CD4-positive, alpha-beta T cell (primary cell): ENCODE data around the gene MBD3L1. TPM values are rescaled to one million over a fixed set of nuclear protein-coding genes. Genes with fewer than 3 reads are reported as not detected.

Experiments
- ATAC-seq: fragments of 200-7000 bp; cut with Tn5 transposase; one replicate; pipeline ENCODE4 v1.10.0; 2022; ENCODE audit warnings: mild to moderate bottlenecking; ENCODE audit not compliant: poor library complexity
- CTCF ChIA-PET: fragments of 350-600 bp; sonication (Branson Sonifier 250); formaldehyde crosslinking; loops from one replicate; lab custom pipeline; 2021; ENCODE audit warnings: antibody characterized with exemption, inconsistent platforms; lab: Charles Lee
- POLR2A ChIA-PET: fragments of 350-600 bp; sonication (Branson Sonifier 250); formaldehyde crosslinking; loops from one replicate; lab custom pipeline; 2021; ENCODE audit warnings: antibody characterized with exemption, inconsistent platforms; lab: Charles Lee
- DNase-seq, 14 experiments: peaks; one replicate each; pipeline ENCODE4 v3.0.0-alpha.2; 2013 to 2020; ENCODE audit warnings: mixed read lengths in 2 of 14
- H3K27ac ChIP-seq, 2 donors: one replicate each; pipeline versions ENCODE4 v1.5.1 to v1.7.0; 2013; ENCODE audit warnings: low read length in 2 of 2, low read depth in 1 of 2, mild to moderate bottlenecking in 1 of 2
- H3K27me3 ChIP-seq, 2 experiments: 1 replicate in 1 of 2; 2 replicates in 1 of 2; pipeline versions ENCODE4 v1.6.1 to v1.7.0; 2013; ENCODE audit warnings: low read length in 2 of 2, control low read depth in 1 of 2, mild to moderate bottlenecking in 1 of 2, moderate library complexity in 1 of 2; ENCODE audit not compliant: insufficient read depth in 2 of 2, control insufficient read depth in 1 of 2
- H3K36me3 ChIP-seq: one replicate; pipeline ENCODE4 v1.6.1; 2013; ENCODE audit warnings: low read length, control low read depth; ENCODE audit not compliant: insufficient read depth
- H3K4me1 ChIP-seq: one replicate; pipeline ENCODE4 v1.6.1; 2013; ENCODE audit warnings: low read length, control low read depth; ENCODE audit not compliant: insufficient read depth
- H3K4me3 ChIP-seq: one replicate; pipeline ENCODE4 v1.5.1; 2013; ENCODE audit warnings: mild to moderate bottlenecking, low read length, moderate library complexity
- H3K9me3 ChIP-seq, 2 experiments: 1 replicate in 1 of 2; 2 replicates in 1 of 2; pipeline versions ENCODE4 v1.6.1 to v1.7.0; 2013; ENCODE audit warnings: low read length in 2 of 2, mild to moderate bottlenecking in 2 of 2, control low read depth in 1 of 2, moderate library complexity in 1 of 2; ENCODE audit not compliant: control insufficient read depth in 1 of 2, insufficient read depth in 1 of 2
- H3K27ac Mint-ChIP-seq: one replicate; pipeline ENCODE4 v1.8.0; 2020; ENCODE audit warnings: mixed read lengths
- H3K27me3 Mint-ChIP-seq: one replicate; pipeline ENCODE4 v1.8.0; 2021; ENCODE audit warnings: mixed read lengths
- H3K36me3 Mint-ChIP-seq: one replicate; pipeline ENCODE4 v1.8.0; 2021; ENCODE audit warnings: low read depth, mixed read lengths
- H3K4me1 Mint-ChIP-seq: one replicate; pipeline ENCODE4 v1.8.0; 2021; ENCODE audit warnings: low read depth, mixed read lengths
- H3K4me3 Mint-ChIP-seq: one replicate; pipeline ENCODE4 v1.8.0; 2020; ENCODE audit warnings: mild to moderate bottlenecking, mixed read lengths
- H3K9me3 Mint-ChIP-seq: one replicate; pipeline ENCODE4 v1.8.0; 2020; ENCODE audit warnings: mixed read lengths
- intact Hi-C, 2 experiments: fragments of 100-400 bp; cut with DNase I in 1 of 2; cut with micrococcal nuclease in 1 of 2; formaldehyde crosslinking; loops; one replicate each; pipeline versions ENCODE4 v1.15.1 to v1.9.0; 2023 to 2025; cut with DNase I, micrococcal nuclease
- polyA plus RNA-seq, 2 donors: library from polyadenylated mRNA; unstranded; fragments of 120-200 nt; gene quantifications; one replicate each; pipeline ENCODE4 v1.2.1, GENCODE V29; 2013
- total RNA-seq, 174 experiments: library from RNA in 2 of 174; stranded (reverse) in 2 of 174; gene quantifications; one replicate each; pipeline ENCODE4 v1.2.3 and lab custom pipeline; 2021 to 2026
- TF ChIP-seq, protein P1 (sequence below): fragments of 200-600 bp; IDR thresholded peaks from one replicate; pipeline ENCODE4 v1.8.0; 2022; ENCODE audit warnings: antibody characterized with exemption, mild to moderate bottlenecking

MBD3L1 gene
- total RNA-seq (not detected), total RNA-seq (lab: John Stamatoyannopoulos, UW) (0 to 0.23 (median 0) reads per million in 172 experiments)
- not detected for polyA plus RNA-seq (2013, experiment 1 of 2)
- not detected for polyA plus RNA-seq (2013, experiment 2 of 2)

DNA sequence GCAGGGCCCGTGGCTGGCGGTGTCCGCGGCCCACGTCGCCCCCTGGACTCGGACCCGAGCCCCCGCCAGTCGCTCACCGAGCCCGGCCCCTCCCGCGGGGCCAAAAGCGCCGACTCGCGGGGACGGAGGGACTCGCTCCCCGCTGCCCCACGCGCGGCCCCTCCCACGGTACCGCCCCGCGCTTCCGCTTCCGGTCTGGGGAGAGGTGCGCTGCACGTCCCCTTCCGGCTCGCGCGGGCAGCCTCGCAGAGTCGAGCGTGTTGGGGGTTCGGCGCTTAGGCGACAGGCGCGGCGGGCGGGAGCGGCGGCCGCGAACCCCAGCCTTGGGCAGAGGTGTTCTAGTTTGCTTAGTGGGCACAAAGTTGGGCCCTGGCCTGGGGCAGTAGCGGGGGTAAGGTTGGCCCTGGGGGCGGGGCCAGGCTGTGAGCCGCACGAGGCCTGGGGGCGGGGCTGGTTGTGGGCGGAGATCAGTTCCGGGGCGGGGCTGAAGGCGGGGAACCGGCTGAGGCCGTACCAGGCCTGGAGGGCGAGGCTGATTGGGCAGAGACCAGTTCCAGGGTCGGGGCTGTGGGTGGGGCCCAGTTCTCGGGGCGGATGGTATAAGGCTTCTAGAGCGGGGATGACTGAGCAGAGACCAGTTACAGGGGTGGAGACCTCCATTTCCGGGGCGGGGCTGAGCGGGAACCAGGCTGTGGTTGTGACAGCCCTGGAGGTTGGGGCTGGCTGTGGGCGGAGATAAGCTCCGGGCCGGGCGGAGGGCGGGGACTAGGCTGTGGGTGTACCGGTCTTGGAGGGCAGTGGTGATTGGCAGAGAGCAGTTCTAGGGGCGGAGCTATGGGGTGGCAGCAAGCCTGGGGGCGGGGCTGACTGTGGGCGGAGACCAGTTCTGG lies at the start of gene MBD3L1, which contains the start of gene ZNF558:
Gene MBD3L1 (plus strand): TSS at position 246 of the 890 bp plus-strand sequence. CDS start 10,302 bp downstream, outside the sequence.
Gene ZNF558 (minus strand): TSS at position 173 of the 890 bp plus-strand sequence. CDS start 9,645 bp downstream, outside the sequence.
- H3K36me3 Mint-ChIP-seq, result peaks cover 35% of the 10 kb centered on the region
- peak; percentile 95 to 100 (median 99) for DNase-seq
- H3K4me3 Mint-ChIP-seq, result peak within 1 kb of the TSS; percentile 97
- no peaks in the 10 kb centered on the region for H3K27me3 ChIP-seq
- H3K9me3 ChIP-seq, result peaks cover 0 to 4% of the 10 kb centered on the region in 2 experiments
- H3K4me1 Mint-ChIP-seq, result peaks cover 31% of the 10 kb centered on the region
- peaks cover 12% of the 10 kb centered on the region for H3K36me3 ChIP-seq
- H3K4me3 ChIP-seq, result peak within 1 kb of the TSS; percentile 90
- intact Hi-C loops, result loop anchor here in 1 of 2 experiments (5.0 to 10.0 kb wide), 8 partner anchors 312 to 962 kb away; partner anchors contain the start of genes RAB11B, TIMM44, ZNF266 and ZNF317
- H3K27ac Mint-ChIP-seq, result peak within 1 kb of the TSS; percentile 95
- peak within 1 kb of the TSS; percentile 89 to 92 for H3K27ac ChIP-seq
- ATAC-seq, result peak; percentile 88
- H3K27me3 Mint-ChIP-seq, result no peaks in the 10 kb centered on the region
- CTCF ChIA-PET, result interaction anchor here (1.1 kb wide), 1 partner anchor 1195 kb away, joined by 4 read pairs; no protein-coding TSS in a partner anchor
- TF ChIP-seq, protein P1, sequence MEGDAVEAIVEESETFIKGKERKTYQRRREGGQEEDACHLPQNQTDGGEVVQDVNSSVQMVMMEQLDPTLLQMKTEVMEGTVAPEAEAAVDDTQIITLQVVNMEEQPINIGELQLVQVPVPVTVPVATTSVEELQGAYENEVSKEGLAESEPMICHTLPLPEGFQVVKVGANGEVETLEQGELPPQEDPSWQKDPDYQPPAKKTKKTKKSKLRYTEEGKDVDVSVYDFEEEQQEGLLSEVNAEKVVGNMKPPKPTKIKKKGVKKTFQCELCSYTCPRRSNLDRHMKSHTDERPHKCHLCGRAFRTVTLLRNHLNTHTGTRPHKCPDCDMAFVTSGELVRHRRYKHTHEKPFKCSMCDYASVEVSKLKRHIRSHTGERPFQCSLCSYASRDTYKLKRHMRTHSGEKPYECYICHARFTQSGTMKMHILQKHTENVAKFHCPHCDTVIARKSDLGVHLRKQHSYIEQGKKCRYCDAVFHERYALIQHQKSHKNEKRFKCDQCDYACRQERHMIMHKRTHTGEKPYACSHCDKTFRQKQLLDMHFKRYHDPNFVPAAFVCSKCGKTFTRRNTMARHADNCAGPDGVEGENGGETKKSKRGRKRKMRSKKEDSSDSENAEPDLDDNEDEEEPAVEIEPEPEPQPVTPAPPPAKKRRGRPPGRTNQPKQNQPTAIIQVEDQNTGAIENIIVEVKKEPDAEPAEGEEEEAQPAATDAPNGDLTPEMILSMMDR, result peak; percentile 48
- H3K4me1 ChIP-seq, result peaks cover 15% of the 10 kb centered on the region
- H3K9me3 Mint-ChIP-seq, result no peaks in the 10 kb centered on the region
- POLR2A ChIA-PET, result interaction anchor here (0.6 to 1.4 kb wide), 4 partner anchors 8 to 640 kb away, joined by 3 to 4 read pairs (median 3); partner anchors contain the start of gene ZNF266

DNA sequence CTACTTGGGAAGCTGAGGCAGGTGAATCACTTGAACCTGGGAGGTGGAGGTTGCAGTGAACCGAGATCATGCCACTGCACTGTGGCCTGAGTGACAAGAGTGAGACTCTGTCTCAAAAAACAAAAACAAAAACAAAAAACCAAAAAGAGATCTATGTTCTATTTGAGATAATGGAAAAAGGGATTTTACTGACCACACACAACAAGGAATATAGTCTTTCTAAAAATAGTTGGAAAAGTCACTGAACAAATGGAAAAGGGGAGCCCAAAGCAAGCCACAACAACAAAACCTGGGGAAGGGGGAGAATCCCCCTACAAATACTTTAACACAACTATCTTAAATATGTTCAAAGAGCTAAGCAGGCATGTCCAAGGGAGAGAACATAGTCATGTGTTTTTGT lies 37.4 kb upstream of the MBD3L1 start:
- CTCF ChIA-PET, result no interaction called here
- Histone ChIP-seq H3K27ac (no peak overlapping the region), H3K4me1 (no peaks in the 10 kb centered on the region), H3K4me3 (no peak overlapping the region), H3K36me3 (no peaks in the 10 kb centered on the region), H3K27me3 (no peaks in the 10 kb centered on the region), H3K9me3 (peaks cover 16 to 21% of the 10 kb centered on the region in 2 experiments)
- Mint-ChIP-seq H3K4me3 (no peak overlapping the region), H3K9me3 (peaks cover 6% of the 10 kb centered on the region), H3K36me3 (peaks cover 8% of the 10 kb centered on the region), H3K4me1 (no peaks in the 10 kb centered on the region), H3K27ac (no peak overlapping the region), H3K27me3 (no peaks in the 10 kb centered on the region)
- DNase-seq (no peak), ATAC-seq (no peak)
- TF ChIP-seq, protein P1, result no peak
- intact Hi-C loops, result no loop called here
- POLR2A ChIA-PET, result no interaction called here

DNA sequence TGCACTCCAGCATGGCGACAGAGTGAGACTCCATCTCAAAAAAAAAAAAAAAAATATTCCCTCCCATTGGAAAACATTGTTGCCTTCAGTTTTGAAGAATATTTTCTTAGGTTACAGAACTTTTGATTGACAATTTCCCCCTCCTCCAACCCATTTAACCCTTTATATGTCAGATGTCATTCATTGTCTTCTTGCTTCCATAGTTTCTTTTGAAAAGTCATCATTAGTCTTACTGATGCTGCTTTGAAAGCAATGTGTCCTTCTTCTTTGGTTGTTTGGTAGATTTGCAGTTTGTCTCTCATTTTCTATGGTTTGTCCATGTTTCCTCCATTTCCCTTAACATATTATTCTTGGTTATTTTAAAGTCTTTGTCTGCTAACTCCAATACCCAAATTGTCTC lies 25.5 kb upstream of the MBD3L1 start:
- Mint-ChIP-seq H3K4me1 (no peaks in the 10 kb centered on the region), H3K27ac (no peak overlapping the region), H3K9me3 (peaks cover 19% of the 10 kb centered on the region), H3K27me3 (no peaks in the 10 kb centered on the region), H3K36me3 (peaks cover 84% of the 10 kb centered on the region), H3K4me3 (no peak overlapping the region)
- Histone ChIP-seq H3K4me1 (no peaks in the 10 kb centered on the region), H3K36me3 (peaks cover 22% of the 10 kb centered on the region), H3K9me3 (peaks cover 53 to 73% of the 10 kb centered on the region in 2 experiments), H3K4me3 (no peak overlapping the region), H3K27me3 (peaks cover 0 to 3% of the 10 kb centered on the region in 2 experiments), H3K27ac (no peak overlapping the region)
- intact Hi-C loops, result no loop called here
- ATAC-seq (no peak), DNase-seq (no peak)
- ChIA-PET POLR2A (no interaction called here), CTCF (no interaction called here)
- TF ChIP-seq, protein P1, result no peak
